HL-60 (cell line): ENCODE measurements around the gene B2M.

ENCODE experiments used
- GABPA ChIP-seq: IDR thresholded peaks from 2 replicates; pipeline ENCODE4 v1.6.1; 2012; ENCODE audit warnings: low read depth
- POLR2AphosphoS5 ChIP-seq: IDR thresholded peaks from 2 replicates; pipeline ENCODE4 v1.6.1; 2012; ENCODE audit warnings: low read depth
- SPI1 ChIP-seq: IDR thresholded peaks from 2 replicates; pipeline ENCODE4 v1.6.1; 2012; ENCODE audit warnings: low read depth, mild to moderate bottlenecking, borderline replicate concordance
- TF ChIP-seq, protein P1 (sequence below): IDR thresholded peaks from one replicate; pipeline ENCODE4 v1.5.1; 2011; ENCODE audit warnings: low read length, control low read depth, inconsistent platforms; ENCODE audit not compliant: insufficient read depth
- TF ChIP-seq, protein P2 (sequence below): IDR thresholded peaks from 2 replicates; pipeline ENCODE4 v1.6.1; 2012; ENCODE audit warnings: low read depth; ENCODE audit not compliant: insufficient replicate concordance

DNA sequence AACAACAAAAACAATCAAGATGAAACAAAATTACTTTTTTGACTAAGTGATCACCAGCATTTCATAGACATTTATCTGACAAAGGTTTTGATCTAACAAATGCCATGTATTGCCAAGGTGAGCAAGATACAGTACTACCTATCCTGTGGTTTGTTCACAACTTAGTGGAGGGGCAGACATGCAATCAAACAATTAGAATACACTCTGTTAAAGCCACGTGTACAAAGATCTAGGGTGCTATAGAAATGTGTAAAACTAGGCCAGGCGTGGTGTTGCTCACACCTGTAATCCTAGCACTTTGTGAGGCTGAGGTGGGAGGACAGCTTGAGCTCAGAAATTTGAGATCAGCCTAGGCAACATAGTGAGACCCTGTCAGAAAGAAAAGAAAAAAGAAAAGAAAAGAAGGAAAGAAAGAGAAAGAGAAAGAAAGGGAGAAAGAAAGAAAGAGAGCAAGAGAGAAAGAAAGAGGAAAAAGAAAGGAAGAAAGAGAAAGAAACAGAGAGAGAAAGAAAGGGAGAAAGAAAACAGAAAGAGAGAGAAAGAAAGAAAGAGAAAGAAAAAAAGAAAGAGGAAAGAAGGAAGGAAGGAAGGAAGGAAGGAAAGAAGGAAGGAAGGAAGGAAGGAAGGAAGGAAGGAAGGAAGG, 23.6 kb downstream of the B2M start:
- TF ChIP-seq GABPA (no peak), POLR2AphosphoS5 (no peak), SPI1 (no peak)
- TF ChIP-seq, protein P1, sequence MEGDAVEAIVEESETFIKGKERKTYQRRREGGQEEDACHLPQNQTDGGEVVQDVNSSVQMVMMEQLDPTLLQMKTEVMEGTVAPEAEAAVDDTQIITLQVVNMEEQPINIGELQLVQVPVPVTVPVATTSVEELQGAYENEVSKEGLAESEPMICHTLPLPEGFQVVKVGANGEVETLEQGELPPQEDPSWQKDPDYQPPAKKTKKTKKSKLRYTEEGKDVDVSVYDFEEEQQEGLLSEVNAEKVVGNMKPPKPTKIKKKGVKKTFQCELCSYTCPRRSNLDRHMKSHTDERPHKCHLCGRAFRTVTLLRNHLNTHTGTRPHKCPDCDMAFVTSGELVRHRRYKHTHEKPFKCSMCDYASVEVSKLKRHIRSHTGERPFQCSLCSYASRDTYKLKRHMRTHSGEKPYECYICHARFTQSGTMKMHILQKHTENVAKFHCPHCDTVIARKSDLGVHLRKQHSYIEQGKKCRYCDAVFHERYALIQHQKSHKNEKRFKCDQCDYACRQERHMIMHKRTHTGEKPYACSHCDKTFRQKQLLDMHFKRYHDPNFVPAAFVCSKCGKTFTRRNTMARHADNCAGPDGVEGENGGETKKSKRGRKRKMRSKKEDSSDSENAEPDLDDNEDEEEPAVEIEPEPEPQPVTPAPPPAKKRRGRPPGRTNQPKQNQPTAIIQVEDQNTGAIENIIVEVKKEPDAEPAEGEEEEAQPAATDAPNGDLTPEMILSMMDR = no peak
- TF ChIP-seq, protein P2, sequence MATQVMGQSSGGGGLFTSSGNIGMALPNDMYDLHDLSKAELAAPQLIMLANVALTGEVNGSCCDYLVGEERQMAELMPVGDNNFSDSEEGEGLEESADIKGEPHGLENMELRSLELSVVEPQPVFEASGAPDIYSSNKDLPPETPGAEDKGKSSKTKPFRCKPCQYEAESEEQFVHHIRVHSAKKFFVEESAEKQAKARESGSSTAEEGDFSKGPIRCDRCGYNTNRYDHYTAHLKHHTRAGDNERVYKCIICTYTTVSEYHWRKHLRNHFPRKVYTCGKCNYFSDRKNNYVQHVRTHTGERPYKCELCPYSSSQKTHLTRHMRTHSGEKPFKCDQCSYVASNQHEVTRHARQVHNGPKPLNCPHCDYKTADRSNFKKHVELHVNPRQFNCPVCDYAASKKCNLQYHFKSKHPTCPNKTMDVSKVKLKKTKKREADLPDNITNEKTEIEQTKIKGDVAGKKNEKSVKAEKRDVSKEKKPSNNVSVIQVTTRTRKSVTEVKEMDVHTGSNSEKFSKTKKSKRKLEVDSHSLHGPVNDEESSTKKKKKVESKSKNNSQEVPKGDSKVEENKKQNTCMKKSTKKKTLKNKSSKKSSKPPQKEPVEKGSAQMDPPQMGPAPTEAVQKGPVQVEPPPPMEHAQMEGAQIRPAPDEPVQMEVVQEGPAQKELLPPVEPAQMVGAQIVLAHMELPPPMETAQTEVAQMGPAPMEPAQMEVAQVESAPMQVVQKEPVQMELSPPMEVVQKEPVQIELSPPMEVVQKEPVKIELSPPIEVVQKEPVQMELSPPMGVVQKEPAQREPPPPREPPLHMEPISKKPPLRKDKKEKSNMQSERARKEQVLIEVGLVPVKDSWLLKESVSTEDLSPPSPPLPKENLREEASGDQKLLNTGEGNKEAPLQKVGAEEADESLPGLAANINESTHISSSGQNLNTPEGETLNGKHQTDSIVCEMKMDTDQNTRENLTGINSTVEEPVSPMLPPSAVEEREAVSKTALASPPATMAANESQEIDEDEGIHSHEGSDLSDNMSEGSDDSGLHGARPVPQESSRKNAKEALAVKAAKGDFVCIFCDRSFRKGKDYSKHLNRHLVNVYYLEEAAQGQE = no peak
